ENCODE results near the gene AARSD1. TPM values are rescaled to one million over a fixed set of nuclear protein-coding genes. Genes with fewer than 3 reads are reported as not detected.

AARSD1 gene
- total RNA-seq, 1 experiment from 2014 or later = 35.4 TPM

- H3K27ac ChIP-seq = peak overlapping the region; percentile 79
- peaks cover 56% of the 10 kb centered on the region for H3F3A ChIP-seq (ENCODE audit: insufficient read depth, low read depth)
- intact Hi-C loops (cut with micrococcal nuclease; ENCODE audit: unreplicated experiment) = no loop called here
- peak overlapping the region; percentile 61; the same call in 1 of the 2 replicates for H3K4me2 ChIP-seq
- no peak overlapping the region for H3K4me3 ChIP-seq
- no peak overlapping the region for H2AFZ ChIP-seq
- H3K79me2 ChIP-seq (ENCODE audit: low read depth) = peaks cover 17% of the 10 kb centered on the region
- H4K20me1 ChIP-seq (ENCODE audit: insufficient read depth) = peaks cover 8% of the 10 kb centered on the region; the same call in 1 of the 2 replicates
- no peaks in the 10 kb centered on the region for H3K27me3 ChIP-seq (ENCODE audit: insufficient read depth, low read depth)
- no peaks in the 10 kb centered on the region for H3K9me2 ChIP-seq (ENCODE audit: insufficient read depth)
- peaks cover 39% of the 10 kb centered on the region for H3K4me1 ChIP-seq (replicated peaks; ENCODE audit: insufficient read depth)
- no peak for DNase-seq
- POLR2A ChIA-PET (ENCODE audit: unreplicated experiment) = no interaction called here
- TF ChIP-seq CTCF (conservative IDR thresholded peaks at IDR 0.05) (no peak), EZH2 (IDR thresholded peaks at IDR 0.05; ENCODE audit: low read depth) (no peak)
- H3K36me3 ChIP-seq (ENCODE audit: low read depth) = peaks cover 47% of the 10 kb centered on the region
- BruUV-seq (replicated peaks) = no TSS peak
- H3K9me3 ChIP-seq (ENCODE audit: insufficient read depth, low read depth) = no peaks in the 10 kb centered on the region
- CTCF ChIA-PET = interaction anchor here (0.6 kb wide), 1 partner anchor 32 kb away, joined by 4 read pairs; no protein-coding TSS in a partner anchor
Measured at GRCh38 chr17:42989141-42989540, 24.9 kb upstream of the AARSD1 start.

- H3K4me3 ChIP-seq = no peak overlapping the region
- DNase-seq = no peak
- no peak overlapping the region for H3K4me2 ChIP-seq
- peaks cover 23% of the 10 kb centered on the region for H3K36me3 ChIP-seq (ENCODE audit: low read depth)
- H3K27ac ChIP-seq = no peak overlapping the region
- no TSS peak for BruUV-seq (replicated peaks)
- H3F3A ChIP-seq (ENCODE audit: insufficient read depth, low read depth) = peaks cover 32% of the 10 kb centered on the region
- H2AFZ ChIP-seq = no peak overlapping the region
- intact Hi-C loops (cut with micrococcal nuclease; ENCODE audit: unreplicated experiment) = no loop called here
- H3K27me3 ChIP-seq (ENCODE audit: insufficient read depth, low read depth) = no peaks in the 10 kb centered on the region
- H3K9me3 ChIP-seq (ENCODE audit: insufficient read depth, low read depth) = no peaks in the 10 kb centered on the region
- peaks cover 34% of the 10 kb centered on the region for H3K4me1 ChIP-seq (replicated peaks; ENCODE audit: insufficient read depth)
- H4K20me1 ChIP-seq (ENCODE audit: insufficient read depth) = peaks cover 7% of the 10 kb centered on the region; the same call in 1 of the 2 replicates
- H3K9me2 ChIP-seq (ENCODE audit: insufficient read depth) = no peaks in the 10 kb centered on the region
- CTCF ChIA-PET = no interaction called here
- POLR2A ChIA-PET (ENCODE audit: unreplicated experiment) = no interaction called here
- TF ChIP-seq EZH2 (IDR thresholded peaks at IDR 0.05; ENCODE audit: low read depth) (no peak), CTCF (conservative IDR thresholded peaks at IDR 0.05) (no peak)
- H3K79me2 ChIP-seq (ENCODE audit: low read depth) = peaks cover 51% of the 10 kb centered on the region
Measured at GRCh38 chr17:42985225-42985624, 21.0 kb upstream of the AARSD1 start.

- 0 out of 2 replicates have a peak overlapping the region, but pooled peaks have one; percentile 37 for H3K27ac ChIP-seq
- H3K9me3 ChIP-seq (ENCODE audit: insufficient read depth, low read depth) = no peaks in the 10 kb centered on the region
- no peaks in the 10 kb centered on the region for H3K27me3 ChIP-seq (ENCODE audit: insufficient read depth, low read depth)
- no peaks in the 10 kb centered on the region for H3K9me2 ChIP-seq (ENCODE audit: insufficient read depth)
- H4K20me1 ChIP-seq (ENCODE audit: insufficient read depth) = peaks cover 4% of the 10 kb centered on the region; the same call in 1 of the 2 replicates
- H3F3A ChIP-seq (ENCODE audit: insufficient read depth, low read depth) = peaks cover 4% of the 10 kb centered on the region; the same call in 1 of the 2 replicates
- peak overlapping the region; percentile 95 for H3K4me2 ChIP-seq
- TF ChIP-seq CTCF (conservative IDR thresholded peaks at IDR 0.05) = no peak
- TF ChIP-seq EZH2 (IDR thresholded peaks at IDR 0.05; ENCODE audit: low read depth) = no peak
- no peak for DNase-seq
- ChIA-PET CTCF (interaction anchor here (0.6 kb wide), 1 partner anchor 109 kb away, joined by 3 read pairs; no protein-coding TSS in a partner anchor), POLR2A (ENCODE audit: unreplicated experiment) (no interaction called here)
- peak overlapping the region; percentile 81; the same call in 1 of the 2 replicates for H3K4me3 ChIP-seq
- H2AFZ ChIP-seq = no peak overlapping the region
- H3K79me2 ChIP-seq (ENCODE audit: low read depth) = peaks cover 51% of the 10 kb centered on the region
- H3K4me1 ChIP-seq (replicated peaks; ENCODE audit: insufficient read depth) = peaks cover 20% of the 10 kb centered on the region
- intact Hi-C loops (cut with micrococcal nuclease; ENCODE audit: unreplicated experiment) = no loop called here
- peaks cover 11% of the 10 kb centered on the region; the same call in 1 of the 2 replicates for H3K36me3 ChIP-seq (ENCODE audit: low read depth)
- no TSS peak for BruUV-seq (replicated peaks)
Measured at GRCh38 chr17:42982266-42982665, 18.0 kb upstream of the AARSD1 start.

Data from PC-9 (cell line).